Upper lobe of left lung (tissue), 4 donors: ENCODE measurements around the gene ATP10A.

Experiments used
- CTCF ChIP-seq, 6 experiments: fragments of 450-650 bp in 4 of 6; fragments of 200-600 bp in 2 of 6; sonication (generic) in 2 of 6; IDR thresholded peaks; one replicate each; pipeline ENCODE4 v1.5.1; 2016 to 2019; ENCODE audit warnings: antibody characterized with exemption in 6 of 6
- POLR2A ChIP-seq, 4 donors: fragments of 450-650 bp; IDR thresholded peaks; one replicate each; pipeline ENCODE4 v1.5.1; 2016 to 2017; ENCODE audit warnings: antibody characterized with exemption in 4 of 4, mild to moderate bottlenecking in 2 of 4

GRCh38 chr15:25727867-25728600 lies 135.1 kb downstream of the ATP10A start:
- no peak for TF ChIP-seq CTCF (IDR thresholded peaks at IDR 0.05)
- no peak for TF ChIP-seq POLR2A (IDR thresholded peaks at IDR 0.05)
